ENCODE data around the gene SLC27A4.
"Not testable (repeated sequence)": the region's sequence is repeated elsewhere in the genome, so short reads cannot be mapped to it uniquely, and the experiment has no call there.

SLC27A4 gene

DNA sequence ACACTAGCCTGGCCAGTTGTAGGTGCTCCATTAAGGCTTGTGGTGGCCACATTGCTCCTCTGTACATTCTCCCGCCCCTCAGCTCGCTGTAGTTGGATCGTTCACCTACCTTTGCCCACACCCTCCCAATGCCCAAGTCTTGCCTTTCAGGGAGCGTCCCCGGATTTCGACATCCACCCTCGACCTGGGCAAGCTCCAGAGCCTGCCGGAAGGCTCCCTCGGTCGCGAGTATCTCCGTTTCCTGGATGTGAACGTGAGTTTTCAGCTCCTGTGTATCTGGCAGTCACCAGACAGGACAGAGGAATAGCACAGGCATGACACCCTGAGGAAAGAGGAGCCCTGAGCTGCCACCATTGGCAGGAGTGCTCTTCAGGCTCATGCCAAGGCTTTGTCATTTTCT is 14.7 kb upstream of the SLC27A4 start:
- DNase-seq = no peak

DNA sequence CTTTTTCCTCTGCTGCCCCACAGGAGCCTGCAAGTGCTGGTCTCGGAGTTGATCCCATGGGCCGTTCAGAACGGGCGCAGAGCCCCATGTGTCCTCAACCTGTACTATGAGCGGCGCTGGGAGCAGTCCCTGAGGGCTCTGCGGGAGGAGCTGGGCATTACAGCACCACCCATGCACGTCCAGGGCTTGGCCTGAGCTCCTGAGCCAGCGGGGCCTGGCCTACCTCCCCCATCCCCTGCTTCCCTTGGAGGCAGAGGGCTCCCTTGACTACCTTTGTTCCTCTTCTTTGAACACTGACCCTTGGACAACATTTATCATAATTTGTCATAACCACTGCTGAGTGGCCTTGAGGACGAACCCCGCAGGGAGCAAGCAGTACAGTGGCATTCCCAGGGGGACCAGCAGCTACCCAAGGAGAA is 6.9 kb upstream of the SLC27A4 start:
- DNase-seq = no peak

DNA sequence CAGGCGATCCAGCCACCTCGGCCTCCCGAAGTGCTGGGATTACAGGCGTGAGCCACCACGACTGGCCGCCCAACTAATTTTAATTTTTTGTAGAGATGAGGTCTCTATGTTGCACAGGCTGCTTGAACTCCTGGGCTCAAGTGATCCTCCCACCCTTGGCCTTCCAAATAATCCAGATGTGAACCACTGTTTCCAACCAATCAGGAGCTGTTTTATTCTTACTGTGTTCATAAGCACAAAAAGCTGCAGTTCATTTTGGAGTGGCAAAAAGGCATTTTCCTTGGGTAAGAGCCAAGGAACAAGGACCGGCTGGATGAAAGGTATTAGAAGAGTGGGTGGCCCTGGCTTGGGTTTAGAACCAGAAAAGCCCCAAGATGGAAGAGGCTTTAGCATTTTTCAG is 5.2 kb upstream of the SLC27A4 start:
- DNase-seq = no peak

DNA sequence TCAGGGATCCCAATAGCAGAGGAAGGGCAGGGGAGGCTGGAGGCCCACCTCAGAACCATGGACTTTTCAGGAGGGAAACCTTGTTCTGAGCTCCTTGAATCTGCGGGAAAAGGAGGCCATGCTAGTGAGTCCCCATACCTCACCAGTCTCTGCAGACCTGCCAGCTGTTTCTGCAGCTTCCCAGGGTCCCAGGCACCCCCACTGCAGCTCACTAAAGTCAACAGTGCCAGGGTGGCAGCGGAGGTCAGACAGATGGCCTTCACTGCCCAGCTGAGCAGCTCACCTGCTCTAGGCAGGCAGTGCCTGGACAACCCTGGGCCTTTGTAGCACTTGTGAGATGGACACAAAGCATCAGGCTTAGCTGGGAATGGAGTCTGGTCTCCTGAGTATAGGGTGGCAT is 4.4 kb upstream of the SLC27A4 start:
- DNase-seq = no peak

DNA sequence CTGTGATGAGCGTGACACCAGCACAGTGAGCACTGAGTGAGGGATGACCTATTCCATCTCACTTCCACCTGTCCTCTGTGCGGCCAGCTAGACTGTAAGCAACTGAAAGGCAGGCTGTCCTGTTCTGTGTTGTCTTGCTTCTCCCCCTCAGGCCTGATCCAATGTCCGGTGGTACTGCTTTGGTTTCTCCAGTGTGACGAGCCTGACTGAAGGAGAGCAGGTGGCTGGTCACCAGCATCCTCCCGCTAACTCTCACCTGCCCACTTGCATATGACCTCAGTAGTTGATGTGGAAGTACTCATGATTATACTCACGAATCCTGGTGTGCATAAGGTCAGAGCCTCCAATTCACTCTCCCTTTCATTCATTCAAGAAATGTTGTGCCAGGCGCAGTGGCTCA is 2.4 kb upstream of the SLC27A4 start:
- no peak for DNase-seq

DNA sequence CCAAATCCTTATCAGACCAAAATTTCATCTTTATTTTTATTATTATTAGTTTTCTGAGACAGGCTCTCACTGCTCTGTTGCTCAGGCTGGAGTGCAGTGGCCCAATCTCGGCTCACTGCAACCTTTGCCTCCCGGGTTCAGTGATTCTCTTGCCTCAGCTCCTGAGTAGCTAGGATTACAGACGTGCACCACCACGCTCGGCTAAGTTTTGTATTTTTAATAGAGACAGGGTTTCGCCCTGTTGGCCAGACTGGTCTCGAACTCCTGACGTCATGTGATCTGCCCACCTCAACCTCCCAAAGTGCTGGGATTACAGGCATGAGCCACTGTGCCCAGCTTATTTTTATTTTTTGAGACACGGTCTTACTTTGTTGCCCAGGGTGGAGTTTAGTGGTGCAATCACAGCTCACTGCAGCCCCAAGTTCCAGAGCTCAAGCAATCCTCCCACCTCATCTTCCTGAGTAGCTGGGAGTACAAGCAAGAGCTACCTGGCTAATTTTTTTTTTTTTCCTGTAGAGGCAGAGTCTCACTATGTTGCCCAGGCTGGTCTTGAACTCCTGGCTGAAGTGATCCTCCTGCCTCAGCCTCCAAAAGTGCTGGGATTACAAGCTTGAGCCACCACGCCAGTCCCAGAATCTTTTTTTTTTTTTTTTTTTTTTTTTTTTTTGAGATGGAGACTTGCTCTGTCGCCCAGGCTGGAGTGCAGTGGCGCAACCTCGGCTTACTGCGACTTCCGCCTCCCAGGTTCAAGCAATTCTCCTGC is 1.3 kb upstream of the SLC27A4 start:
- not testable (repeated sequence) for DNase-seq

DNA sequence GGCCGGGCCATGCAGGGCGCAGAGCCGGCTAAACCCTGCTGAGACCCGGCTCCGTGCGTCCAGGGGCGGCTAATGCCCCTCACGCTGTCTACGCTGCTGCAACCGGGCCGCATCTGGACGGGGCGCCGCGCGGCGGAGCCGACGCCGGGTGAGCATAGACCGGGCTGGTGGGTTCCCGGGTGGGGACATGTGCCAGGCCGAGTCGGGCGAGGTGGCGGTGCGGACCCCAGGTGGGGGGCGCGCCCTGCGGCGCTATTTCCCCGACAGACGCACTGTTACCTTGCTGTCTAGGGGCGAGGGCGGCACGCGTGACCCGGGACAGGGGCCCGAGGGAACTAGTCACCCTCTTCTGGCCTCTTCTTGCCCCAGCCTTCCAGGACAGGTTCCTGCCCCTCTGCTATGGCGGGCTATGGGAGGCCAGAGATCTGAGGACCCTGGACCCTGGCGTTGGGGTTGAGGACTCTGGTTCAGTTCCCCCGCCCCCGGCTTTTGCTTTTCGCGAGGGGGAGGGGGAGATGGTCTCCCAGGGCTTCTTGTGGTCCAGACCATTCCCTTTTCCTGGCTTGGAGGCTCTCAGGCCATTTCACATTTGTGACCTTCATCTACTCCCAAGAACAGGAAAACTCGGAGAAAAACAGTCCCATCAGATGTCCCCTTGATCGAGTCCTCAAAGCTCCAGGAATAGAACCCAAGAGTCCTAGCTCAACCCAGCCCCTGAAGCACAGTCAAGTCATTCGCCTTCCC is 536 bp downstream of the SLC27A4 start:
- peak; percentile 16 for DNase-seq

DNA sequence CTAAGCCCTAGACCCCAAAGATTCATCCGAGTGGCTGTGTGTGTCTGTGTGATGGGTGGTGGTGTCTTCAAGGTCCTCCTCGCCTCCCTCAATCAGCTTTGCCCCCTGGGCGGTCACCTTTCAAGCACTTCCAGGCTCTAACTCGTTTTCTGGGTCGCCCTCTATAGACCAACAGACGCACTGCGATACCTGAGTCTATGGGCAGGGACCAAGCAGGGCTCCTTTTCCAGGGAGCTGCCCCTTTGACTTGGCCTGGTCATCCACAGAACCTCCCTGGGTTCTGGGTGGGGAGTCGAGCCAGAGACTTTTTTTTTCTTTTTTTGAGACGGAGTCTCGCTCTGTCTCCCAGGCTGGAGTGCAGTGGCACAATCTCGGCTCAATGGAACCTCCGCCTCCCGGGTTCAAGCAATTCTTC is 1.1 kb downstream of the SLC27A4 start:
- DNase-seq = peak; percentile 38

DNA sequence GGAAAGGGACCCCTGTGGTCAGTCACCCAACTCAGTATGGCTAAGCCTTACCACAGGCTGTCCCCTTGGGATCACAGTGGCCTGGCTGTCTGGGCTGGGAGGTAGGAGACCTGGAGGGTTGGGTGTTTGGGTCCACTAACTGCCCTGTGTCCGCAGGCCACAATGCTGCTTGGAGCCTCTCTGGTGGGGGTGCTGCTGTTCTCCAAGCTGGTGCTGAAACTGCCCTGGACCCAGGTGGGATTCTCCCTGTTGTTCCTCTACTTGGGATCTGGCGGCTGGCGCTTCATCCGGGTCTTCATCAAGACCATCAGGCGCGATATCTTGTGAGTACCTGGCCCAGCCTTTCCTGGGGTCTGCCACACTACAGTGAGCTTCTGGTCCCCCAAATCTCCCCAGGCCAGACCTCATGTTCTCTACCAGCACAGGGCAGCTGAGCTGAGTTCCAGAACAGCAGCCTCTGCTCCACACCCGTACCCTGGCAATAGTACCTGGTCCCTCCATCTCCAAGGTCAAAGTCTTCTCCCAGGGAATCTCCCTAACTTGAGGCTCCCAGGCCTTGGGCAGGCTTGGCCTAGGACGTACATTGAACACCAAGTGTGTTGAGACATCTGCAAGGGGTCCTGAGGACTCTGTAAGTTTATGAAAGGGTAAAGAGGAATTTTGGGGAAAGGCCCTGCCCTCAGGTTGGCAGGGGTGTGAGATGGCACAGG is 2.8 kb downstream of the SLC27A4 start:
- no peak for DNase-seq

DNA sequence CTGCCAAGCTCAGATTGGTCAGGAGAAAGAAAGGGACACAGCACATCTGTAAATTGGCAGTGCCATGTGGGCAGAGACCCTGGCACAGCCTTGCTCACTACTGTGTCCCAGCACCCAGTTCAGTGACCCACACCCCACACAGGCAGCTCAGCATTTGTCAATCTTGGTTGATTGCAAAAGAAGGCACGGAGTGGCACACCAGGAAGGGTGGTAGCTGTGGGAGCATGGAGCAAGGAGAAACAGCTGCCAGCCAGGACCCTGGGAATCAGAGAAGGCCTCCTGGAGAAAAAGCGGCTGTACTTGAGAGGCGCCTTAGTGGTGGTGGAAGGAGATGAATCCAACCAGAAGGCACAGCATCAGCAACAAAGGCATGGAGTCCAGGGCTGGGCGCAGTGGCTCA is 3.5 kb downstream of the SLC27A4 start:
- DNase-seq = no peak

DNA sequence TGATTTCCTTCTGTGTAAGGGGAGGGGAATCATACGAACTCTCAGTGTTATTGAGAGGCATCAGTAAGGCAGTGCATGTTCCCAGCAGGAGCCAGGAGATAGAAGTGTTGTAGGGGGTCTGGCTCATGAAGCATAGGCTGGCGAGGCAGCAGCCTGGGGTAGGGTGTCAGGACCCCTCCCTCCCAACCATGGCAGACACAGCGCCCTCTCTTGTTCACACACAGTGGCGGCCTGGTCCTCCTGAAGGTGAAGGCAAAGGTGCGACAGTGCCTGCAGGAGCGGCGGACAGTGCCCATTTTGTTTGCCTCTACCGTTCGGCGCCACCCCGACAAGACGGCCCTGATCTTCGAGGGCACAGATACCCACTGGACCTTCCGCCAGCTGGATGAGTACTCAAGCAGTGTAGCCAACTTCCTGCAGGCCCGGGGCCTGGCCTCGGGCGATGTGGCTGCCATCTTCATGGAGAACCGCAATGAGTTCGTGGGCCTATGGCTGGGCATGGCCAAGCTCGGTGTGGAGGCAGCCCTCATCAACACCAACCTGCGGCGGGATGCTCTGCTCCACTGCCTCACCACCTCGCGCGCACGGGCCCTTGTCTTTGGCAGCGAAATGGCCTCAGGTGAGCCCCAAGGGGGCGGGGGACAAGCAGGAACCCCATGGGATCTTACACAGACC is 4.7 kb downstream of the SLC27A4 start:
- no peak for DNase-seq

DNA sequence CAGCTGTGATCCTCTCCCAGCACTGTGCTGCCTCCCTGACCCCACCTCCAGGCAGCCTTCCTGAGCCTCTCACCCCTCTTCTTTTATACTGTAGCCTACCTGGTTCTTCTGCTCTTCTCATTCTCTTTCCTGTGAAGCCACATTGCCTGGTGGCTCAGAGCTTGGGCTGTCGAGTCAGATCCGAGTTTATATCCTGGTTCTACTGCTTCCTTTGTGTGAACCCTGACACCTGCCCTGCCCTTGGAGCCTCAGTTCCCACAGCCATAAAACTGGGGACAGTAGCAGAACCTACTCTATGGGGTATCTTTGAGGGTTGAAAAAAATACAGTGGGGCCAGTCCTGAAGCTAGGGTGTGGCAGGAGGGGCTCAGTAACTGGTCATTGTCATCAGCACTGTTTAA is 8.8 kb downstream of the SLC27A4 start:
- no peak for DNase-seq

DNA sequence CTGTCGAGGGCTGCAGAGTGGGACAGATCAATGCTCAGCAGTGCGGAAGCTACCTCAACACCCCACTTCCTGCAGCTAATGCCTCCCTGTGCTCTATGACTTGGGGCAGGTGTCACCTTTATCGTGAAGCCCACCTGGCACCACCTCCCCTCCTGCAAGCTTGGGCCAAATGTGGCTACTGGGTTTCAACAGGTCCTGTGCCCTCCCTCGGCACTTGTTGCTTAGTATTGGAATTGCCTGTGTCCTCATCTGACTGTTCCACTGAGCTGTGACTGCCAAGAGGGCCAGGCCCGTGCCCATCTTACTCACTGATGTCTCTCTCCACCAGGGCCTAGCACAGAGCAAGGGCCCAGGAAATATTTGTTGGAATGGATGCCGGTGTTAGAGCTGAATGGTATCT is 9.4 kb downstream of the SLC27A4 start:
- DNase-seq = no peak

DNA sequence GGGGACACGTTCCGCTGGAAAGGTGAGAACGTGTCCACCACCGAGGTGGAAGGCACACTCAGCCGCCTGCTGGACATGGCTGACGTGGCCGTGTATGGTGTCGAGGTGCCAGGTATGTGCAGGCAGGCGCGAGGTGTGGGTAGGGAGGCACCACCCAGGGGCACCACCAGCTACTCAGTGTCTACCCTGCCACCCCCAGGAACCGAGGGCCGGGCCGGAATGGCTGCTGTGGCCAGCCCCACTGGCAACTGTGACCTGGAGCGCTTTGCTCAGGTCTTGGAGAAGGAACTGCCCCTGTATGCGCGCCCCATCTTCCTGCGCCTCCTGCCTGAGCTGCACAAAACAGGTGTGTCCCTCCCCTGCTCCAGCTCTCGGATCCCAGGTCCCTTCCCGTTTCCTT is 15.1 kb downstream of the SLC27A4 start:
- no peak for DNase-seq

DNA sequence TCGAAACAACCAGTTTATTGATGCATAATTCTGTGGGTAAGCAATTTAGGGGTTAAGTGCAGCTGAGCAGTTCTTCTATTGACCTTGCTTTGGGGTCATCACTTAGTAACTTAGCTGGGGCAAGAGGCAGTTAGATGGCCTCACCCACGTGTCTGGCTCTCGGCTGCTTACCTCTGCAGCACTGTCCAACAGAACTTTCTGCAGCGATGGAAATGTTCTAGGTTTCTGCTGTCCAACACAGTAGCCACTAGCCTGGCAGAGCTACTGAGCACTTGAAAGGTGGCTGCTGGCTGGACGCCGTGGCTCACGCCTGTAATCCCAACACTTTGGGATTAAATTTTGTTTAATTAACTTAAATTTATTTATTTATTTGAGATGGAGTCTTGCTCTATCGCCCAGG is 17.8 kb downstream of the SLC27A4 start:
- no peak for DNase-seq

DNA sequence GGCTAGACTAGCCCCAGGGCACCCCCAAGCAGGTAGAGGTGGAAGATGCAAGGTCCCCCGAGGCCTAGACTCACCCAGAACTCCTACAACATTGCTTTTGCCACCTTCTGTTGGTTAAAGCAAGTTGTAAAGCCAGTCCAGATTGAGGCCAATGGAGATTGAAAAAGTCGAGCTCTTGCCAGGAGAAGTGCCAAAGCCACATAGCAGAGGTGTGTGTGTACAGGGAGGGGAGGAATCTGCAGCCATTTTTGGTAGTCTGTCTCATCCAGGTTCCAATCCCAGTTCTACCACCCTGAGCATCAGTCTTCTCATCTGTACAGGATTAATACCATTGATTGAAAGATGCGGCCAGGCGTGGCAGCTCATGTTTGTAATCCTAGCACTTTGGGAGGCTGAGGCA is 18.5 kb downstream of the SLC27A4 start:
- DNase-seq = no peak

DNA sequence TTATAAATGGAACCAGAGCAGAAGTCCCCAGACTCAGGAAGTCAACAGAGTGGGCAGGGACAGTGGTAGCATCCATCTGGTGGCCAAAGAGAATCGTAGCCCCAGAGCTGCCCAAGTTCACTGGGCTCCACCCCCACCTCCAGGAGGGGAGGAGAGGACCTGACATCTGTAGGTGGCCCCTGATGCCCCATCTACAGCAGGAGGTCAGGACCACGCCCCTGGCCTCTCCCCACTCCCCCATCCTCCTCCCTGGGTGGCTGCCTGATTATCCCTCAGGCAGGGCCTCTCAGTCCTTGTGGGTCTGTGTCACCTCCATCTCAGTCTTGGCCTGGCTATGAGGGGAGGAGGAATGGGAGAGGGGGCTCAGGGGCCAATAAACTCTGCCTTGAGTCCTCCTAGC is 20.5 kb downstream of the SLC27A4 start:
- DNase-seq = no peak

DNA sequence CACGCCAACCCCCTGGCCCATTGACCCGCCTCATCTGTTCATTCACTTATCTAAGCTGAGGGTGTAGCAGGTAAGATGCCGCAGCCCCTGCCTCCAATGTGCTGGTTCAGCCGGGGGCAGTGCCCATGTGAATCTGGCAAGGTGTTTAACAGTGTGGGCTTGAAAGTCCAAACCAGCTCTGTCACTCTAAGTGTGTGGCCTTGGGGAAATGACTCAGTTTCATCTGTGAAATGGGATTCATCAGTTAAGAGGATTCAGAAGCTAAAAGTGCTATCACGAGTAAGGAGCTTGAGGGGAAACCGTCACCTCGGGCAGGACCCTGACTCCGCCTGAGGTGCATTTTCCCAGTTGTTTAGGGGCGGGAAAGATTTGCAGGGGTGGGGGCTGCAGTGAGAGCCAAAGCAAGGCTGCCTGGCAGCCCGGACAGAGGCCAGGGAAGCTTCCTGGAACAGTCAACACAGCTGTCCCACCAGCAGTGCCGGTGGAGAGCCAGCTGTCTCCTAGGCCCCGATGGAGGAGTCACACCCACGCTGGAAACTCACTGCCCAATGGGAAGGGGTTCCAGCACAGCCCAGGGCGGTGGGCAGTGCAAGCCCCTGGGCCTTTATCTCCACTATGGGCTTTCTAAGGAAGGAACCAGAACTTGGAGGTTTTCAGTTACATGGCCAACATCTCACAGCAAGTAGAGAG is 21.1 kb downstream of the SLC27A4 start:
- no peak for DNase-seq

DNA sequence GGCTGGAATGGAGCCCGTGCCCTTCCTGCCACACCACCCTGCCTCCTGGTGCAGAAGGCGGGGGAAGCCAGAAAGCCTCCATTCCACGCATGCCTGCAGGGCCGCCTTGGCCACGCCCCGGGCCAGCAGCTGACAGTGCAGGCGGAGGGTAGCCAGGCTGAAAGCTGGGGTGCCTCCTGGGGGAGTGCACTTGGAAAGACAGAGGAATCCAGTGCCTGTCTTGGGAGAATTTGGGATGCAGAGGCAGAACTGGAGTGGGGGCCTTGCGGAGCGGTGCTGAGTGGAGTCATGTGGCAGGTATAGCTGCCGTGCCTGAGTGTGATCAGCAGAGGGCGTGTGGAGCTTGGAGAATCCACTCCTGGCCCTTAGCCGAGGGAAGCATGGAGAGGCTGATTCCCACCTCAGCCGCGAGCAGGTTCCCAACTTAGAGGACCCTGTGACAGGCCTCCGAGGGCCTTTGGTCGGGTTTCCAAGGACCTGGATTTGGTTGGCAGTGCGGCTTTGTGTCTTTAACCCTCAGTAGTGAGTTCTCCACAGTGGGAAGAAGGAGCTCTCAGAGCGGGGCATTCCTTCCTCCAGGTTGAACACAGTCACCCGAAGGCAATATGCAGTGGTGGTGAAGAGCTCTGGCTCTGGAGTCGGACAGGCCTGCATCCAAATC is 21.8 kb downstream of the SLC27A4 start:
- peak; percentile 76 for DNase-seq

DNA sequence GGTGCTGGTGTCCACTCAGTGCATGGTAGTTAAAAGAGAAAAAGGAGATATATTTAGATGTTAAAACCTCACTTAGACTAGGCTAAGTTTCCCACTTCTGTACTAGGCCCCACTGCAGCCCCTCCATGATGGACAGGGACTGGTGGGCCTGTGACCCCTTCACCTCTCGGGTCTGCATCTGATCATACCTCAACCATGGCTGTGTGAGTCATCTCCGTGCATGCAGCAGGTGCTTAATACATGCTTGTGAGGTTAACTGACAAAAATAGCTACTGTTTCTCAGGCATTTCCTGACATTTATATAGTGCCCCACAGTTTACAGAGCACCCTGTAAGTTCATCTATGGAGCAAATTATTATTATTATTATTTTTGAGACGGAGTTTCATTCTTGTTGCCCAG is 22.4 kb downstream of the SLC27A4 start:
- no peak for DNase-seq

DNA sequence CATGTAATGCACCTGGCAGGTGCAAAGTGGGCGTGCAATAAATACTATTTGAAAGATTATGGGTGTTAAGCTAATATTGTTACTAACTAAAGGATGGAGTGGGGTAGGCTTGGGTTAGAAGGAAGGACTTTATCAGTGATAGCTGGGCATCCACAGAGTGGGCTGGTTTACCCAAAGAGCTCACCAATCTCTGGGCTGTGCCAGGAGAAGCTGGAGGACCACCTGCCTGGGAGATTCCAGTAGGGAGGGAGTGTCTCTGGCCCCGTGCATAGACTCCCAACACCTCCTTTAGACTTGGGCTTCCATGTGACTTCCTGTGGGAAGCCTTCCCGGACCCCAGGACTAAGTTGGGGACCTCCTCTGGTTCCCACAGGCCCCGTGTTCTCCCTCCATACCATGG is 25.2 kb downstream of the SLC27A4 start:
- no peak for DNase-seq

DNA sequence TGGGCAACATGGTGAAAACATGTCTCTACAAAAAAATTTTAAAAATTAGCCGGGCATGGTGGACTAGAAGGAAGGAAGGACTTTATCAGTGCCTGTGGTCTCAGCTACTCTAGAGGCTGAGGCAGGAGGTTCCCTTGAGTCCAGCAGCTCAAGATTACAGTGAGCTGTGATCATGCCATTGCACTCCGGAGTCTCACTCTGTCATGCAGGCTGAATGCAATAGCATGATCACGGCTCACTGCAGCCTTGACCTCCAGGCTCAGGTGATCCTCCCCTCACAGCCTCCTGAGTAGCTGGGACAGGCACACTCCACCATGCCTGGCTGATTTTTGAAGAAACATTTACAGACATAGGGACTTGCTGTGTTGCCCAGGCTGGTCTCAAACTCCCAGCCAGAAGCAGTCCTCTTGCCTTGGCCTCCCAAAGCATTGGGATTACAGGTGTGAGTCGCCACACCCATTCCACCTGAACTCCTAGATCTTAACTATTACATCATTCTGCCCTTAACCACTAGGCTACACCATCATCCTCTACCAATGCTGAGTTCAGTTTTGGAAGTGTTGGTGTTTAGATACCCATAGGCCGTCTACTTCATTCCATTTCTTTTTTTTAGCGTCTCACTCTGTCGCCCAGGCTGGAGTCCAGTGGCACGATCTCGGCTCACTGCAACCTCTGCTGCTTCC is 28.8 kb downstream of the SLC27A4 start:
- DNase-seq = no peak

Data from NCI-H1092 (cell line).